Panc1 (cell line): ENCODE data around the gene TMC4. TPM values are rescaled to one million over a fixed set of nuclear protein-coding genes. Genes with fewer than 3 reads are reported as not detected.

Experiments
- ATAC-seq: fragments of 200-7000 bp; cut with Tn5 transposase; 2 replicates; pipeline ENCODE4 v1.9.1; 2020; ENCODE audit warnings: mild to moderate bottlenecking, moderate library complexity
- BruUV-seq: library from RNA; stranded (reverse); fragments of 400-500 nt; replicated peaks from 2 replicates; lab custom pipeline; 2021; lab: Mats Ljungman, UMichigan
- CTCF ChIA-PET: fragments of 300-600 bp; sonication (Branson Sonifier 250); formaldehyde crosslinking; loops from one replicate; lab custom pipeline; 2022; ENCODE audit warnings: antibody characterized with exemption; lab: Charles Lee
- POLR2A ChIA-PET: fragments of 300-600 bp; sonication (Branson Sonifier 250); formaldehyde crosslinking; loops from one replicate; lab custom pipeline; 2022; ENCODE audit warnings: antibody characterized with exemption; lab: Charles Lee
- DNase-seq: peaks from one replicate; pipeline ENCODE4 v3.0.0-alpha.2; 2010; ENCODE audit warnings: low read depth, low spot score
- H3K27ac ChIP-seq: 2 replicates; pipeline ENCODE4 v1.5.1; 2011; ENCODE audit warnings: mild to moderate bottlenecking, low read length, inconsistent platforms
- H3K27me3 ChIP-seq: fragments of 200-500 bp; sonication (Bioruptor generic); 2 replicates; pipeline ENCODE4 v1.6.0; 2014; ENCODE audit warnings: low read length, inconsistent platforms; ENCODE audit not compliant: control insufficient read depth, insufficient read depth
- H3K36me3 ChIP-seq: fragments of 200-500 bp; sonication (Bioruptor generic); 2 replicates; pipeline ENCODE4 v1.5.1; 2014; ENCODE audit warnings: inconsistent platforms, mild to moderate bottlenecking, low read length, moderate library complexity; ENCODE audit not compliant: control insufficient read depth, insufficient read depth
- H3K4me1 ChIP-seq: 2 replicates; pipeline ENCODE4 v1.5.1; 2011; ENCODE audit warnings: inconsistent platforms, mild to moderate bottlenecking, low read length, moderate library complexity; ENCODE audit not compliant: control insufficient read depth, insufficient read depth
- H3K4me3 ChIP-seq, 2 experiments: 2 replicates each; pipeline ENCODE4 v1.5.1; 2011 to 2012; ENCODE audit warnings: low read depth in 2 of 2, low read length in 2 of 2, mild to moderate bottlenecking in 2 of 2, inconsistent platforms in 1 of 2, moderate library complexity in 1 of 2
- H3K9me3 ChIP-seq: fragments of 200-500 bp; sonication (Bioruptor generic); 2 replicates; pipeline ENCODE4 v1.5.1; 2014; ENCODE audit warnings: low read depth, mild to moderate bottlenecking, inconsistent platforms, low read length, moderate library complexity; ENCODE audit not compliant: control insufficient read depth, insufficient read depth
- POLR2AphosphoS5 ChIP-seq: IDR thresholded peaks from 2 replicates; pipeline ENCODE4 v1.6.1; 2012; ENCODE audit warnings: mild to moderate bottlenecking, low read depth, low read length, moderate library complexity
- SIN3A ChIP-seq: IDR thresholded peaks from 2 replicates; pipeline ENCODE4 v1.6.1; 2012; ENCODE audit warnings: low read depth, mild to moderate bottlenecking, low read length, moderate library complexity, borderline replicate concordance; ENCODE audit not compliant: insufficient read depth
- TCF7L2 ChIP-seq: IDR thresholded peaks from 2 replicates; pipeline ENCODE4 v1.6.1; 2011; ENCODE audit warnings: mild to moderate bottlenecking, low read depth, low read length, inconsistent platforms
- in situ Hi-C: cut with HindIII; loops from 2 replicates; pipeline ENCODE4 v1.10.0; 2016; ENCODE audit warnings: low sequenced_read_pairs, low pct_unique_long_range_greater_than_20kb
- intact Hi-C: fragments of 100-400 bp; cut with micrococcal nuclease; formaldehyde crosslinking; loops from one replicate; pipeline ENCODE4 v1.10.0; 2022; ENCODE audit not compliant: unreplicated experiment
- total RNA-seq: library from RNA; stranded (reverse); gene quantifications from one replicate; pipeline ENCODE4 v1.2.1, GENCODE V29; 2021; ENCODE audit not compliant: unreplicated experiment
- TF ChIP-seq, protein P1 (sequence below), 2 experiments: IDR thresholded peaks; 2 replicates each; pipeline ENCODE4 v1.6.1; 2011 to 2012; ENCODE audit warnings: low read depth in 2 of 2, control low read depth in 1 of 2, low read length in 1 of 2, mild to moderate bottlenecking in 1 of 2, moderate library complexity in 1 of 2; ENCODE audit not compliant: insufficient read depth in 1 of 2
- TF ChIP-seq, protein P2 (sequence below): fragments of 450-650 bp; IDR thresholded peaks from 2 replicates; pipeline ENCODE4 v1.5.1; 2017; ENCODE audit warnings: mild to moderate bottlenecking

The TMC4 gene
- total RNA-seq, 1 experiment from 2014 or later, result 5.1 TPM

GRCh38 chr19:54179262-54179852 is 6.4 kb upstream of the TMC4 start:
- Histone ChIP-seq H3K36me3 (no peaks in the 10 kb centered on the region; the same call in 1 of the 2 replicates), H3K27ac (no peak overlapping the region), H3K9me3 (no peaks in the 10 kb centered on the region), H3K27me3 (no peaks in the 10 kb centered on the region), H3K4me3 (no peak overlapping the region), H3K4me1 (no peaks in the 10 kb centered on the region)
- BruUV-seq, result no TSS peak
- in situ Hi-C loops, result no loop called here
- no peak for ATAC-seq
- TF ChIP-seq POLR2AphosphoS5, result no peak
- TF ChIP-seq, protein P1, sequence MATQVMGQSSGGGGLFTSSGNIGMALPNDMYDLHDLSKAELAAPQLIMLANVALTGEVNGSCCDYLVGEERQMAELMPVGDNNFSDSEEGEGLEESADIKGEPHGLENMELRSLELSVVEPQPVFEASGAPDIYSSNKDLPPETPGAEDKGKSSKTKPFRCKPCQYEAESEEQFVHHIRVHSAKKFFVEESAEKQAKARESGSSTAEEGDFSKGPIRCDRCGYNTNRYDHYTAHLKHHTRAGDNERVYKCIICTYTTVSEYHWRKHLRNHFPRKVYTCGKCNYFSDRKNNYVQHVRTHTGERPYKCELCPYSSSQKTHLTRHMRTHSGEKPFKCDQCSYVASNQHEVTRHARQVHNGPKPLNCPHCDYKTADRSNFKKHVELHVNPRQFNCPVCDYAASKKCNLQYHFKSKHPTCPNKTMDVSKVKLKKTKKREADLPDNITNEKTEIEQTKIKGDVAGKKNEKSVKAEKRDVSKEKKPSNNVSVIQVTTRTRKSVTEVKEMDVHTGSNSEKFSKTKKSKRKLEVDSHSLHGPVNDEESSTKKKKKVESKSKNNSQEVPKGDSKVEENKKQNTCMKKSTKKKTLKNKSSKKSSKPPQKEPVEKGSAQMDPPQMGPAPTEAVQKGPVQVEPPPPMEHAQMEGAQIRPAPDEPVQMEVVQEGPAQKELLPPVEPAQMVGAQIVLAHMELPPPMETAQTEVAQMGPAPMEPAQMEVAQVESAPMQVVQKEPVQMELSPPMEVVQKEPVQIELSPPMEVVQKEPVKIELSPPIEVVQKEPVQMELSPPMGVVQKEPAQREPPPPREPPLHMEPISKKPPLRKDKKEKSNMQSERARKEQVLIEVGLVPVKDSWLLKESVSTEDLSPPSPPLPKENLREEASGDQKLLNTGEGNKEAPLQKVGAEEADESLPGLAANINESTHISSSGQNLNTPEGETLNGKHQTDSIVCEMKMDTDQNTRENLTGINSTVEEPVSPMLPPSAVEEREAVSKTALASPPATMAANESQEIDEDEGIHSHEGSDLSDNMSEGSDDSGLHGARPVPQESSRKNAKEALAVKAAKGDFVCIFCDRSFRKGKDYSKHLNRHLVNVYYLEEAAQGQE (IDR thresholded peaks at IDR 0.05; ENCODE audit: insufficient read depth in 1 of 2, low read depth in 2 of 2, low read length in 1 of 2), result no peak
- no peak for TF ChIP-seq SIN3A
- TF ChIP-seq TCF7L2, result no peak
- TF ChIP-seq, protein P2, sequence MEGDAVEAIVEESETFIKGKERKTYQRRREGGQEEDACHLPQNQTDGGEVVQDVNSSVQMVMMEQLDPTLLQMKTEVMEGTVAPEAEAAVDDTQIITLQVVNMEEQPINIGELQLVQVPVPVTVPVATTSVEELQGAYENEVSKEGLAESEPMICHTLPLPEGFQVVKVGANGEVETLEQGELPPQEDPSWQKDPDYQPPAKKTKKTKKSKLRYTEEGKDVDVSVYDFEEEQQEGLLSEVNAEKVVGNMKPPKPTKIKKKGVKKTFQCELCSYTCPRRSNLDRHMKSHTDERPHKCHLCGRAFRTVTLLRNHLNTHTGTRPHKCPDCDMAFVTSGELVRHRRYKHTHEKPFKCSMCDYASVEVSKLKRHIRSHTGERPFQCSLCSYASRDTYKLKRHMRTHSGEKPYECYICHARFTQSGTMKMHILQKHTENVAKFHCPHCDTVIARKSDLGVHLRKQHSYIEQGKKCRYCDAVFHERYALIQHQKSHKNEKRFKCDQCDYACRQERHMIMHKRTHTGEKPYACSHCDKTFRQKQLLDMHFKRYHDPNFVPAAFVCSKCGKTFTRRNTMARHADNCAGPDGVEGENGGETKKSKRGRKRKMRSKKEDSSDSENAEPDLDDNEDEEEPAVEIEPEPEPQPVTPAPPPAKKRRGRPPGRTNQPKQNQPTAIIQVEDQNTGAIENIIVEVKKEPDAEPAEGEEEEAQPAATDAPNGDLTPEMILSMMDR, result no peak
- intact Hi-C loops, result no loop called here
- no peak for DNase-seq
- ChIA-PET CTCF (interaction anchor here (1.5 kb wide), 1 partner anchor 10 kb away, joined by 6 read pairs; the partner anchor contains the start of gene MBOAT7), POLR2A (no interaction called here)

- no peak overlapping the region for H3K27ac ChIP-seq
- H3K9me3 ChIP-seq, result no peaks in the 10 kb centered on the region
- H3K4me1 ChIP-seq, result no peaks in the 10 kb centered on the region
- ChIA-PET POLR2A (no interaction called here), CTCF (interaction anchor here (1.5 kb wide), 1 partner anchor 11 kb away, joined by 6 read pairs; the partner anchor contains the start of gene MBOAT7)
- H3K27me3 ChIP-seq, result no peaks in the 10 kb centered on the region
- H3K36me3 ChIP-seq, result no peaks in the 10 kb centered on the region; the same call in 1 of the 2 replicates
- ATAC-seq (peak; percentile 82), DNase-seq (no peak)
- intact Hi-C loops, result no loop called here
- no peak for TF ChIP-seq TCF7L2
- TF ChIP-seq POLR2AphosphoS5, result peak; percentile 48
- in situ Hi-C loops, result no loop called here
- TSS peak; percentile 53 for BruUV-seq
- no peak overlapping the region for H3K4me3 ChIP-seq
Measured at GRCh38 chr19:54178581-54179261, 5.8 kb upstream of the TMC4 start.
